HAP-1 (cell line): ENCODE measurements around the gene CNIH1.
A peak's percentile ranks its signal among the peaks of the same experiment; 100 is the strongest.
"Not testable (repeated sequence)": the region's sequence is repeated elsewhere in the genome, so short reads cannot be mapped to it uniquely, and the experiment has no call there.

ENCODE experiments used
- DNase-seq, 2 experiments: peaks; one replicate each; pipeline ENCODE4 v3.0.0-alpha.2; 2016 to 2020; ENCODE audit warnings: low spot score in 2 of 2
- H3K27me3 ChIP-seq: fragments of 250-450 bp; sonication (Bioruptor Pico); 2 replicates; pipeline ENCODE4 v1.5.1; 2020; ENCODE audit warnings: low read depth, mild to moderate bottlenecking, moderate library complexity
- H3K36me3 ChIP-seq: fragments of 250-450 bp; sonication (Bioruptor Pico); replicated peaks from 2 replicates; pipeline ENCODE4 v1.5.1; 2020; ENCODE audit warnings: mild to moderate bottlenecking
- H3K4me1 ChIP-seq: fragments of 250-450 bp; sonication (Bioruptor Pico); 2 replicates; pipeline ENCODE4 v1.5.1; 2020; ENCODE audit warnings: mild to moderate bottlenecking
- H3K4me3 ChIP-seq: fragments of 250-450 bp; sonication (Bioruptor Pico); 2 replicates; pipeline ENCODE4 v1.5.1; 2020; ENCODE audit warnings: mild to moderate bottlenecking, moderate library complexity
- H3K9me3 ChIP-seq: fragments of 250-450 bp; sonication (Bioruptor Pico); 2 replicates; pipeline ENCODE4 v1.5.1; 2020; ENCODE audit warnings: mild to moderate bottlenecking, moderate library complexity
- in situ Hi-C: fragments of 300-500 bp; cut with MboI; formaldehyde crosslinking; loops from 3 replicates; pipeline ENCODE4 v1.14.3; 2020; ENCODE audit warnings: low sequenced_read_pairs, inconsistent platforms, mixed read lengths

The CNIH1 gene

GRCh38 chr14:54435500-54435981 lies 5.6 kb downstream of the CNIH1 start:
- DNase-seq, result no peak
- Histone ChIP-seq H3K4me3 (no peak overlapping the region), H3K36me3 (peaks cover 21% of the 10 kb centered on the region), H3K27me3 (no peaks in the 10 kb centered on the region), H3K9me3 (no peaks in the 10 kb centered on the region), H3K4me1 (peaks cover 14% of the 10 kb centered on the region)
- in situ Hi-C loops, result no loop called here

GRCh38 chr14:54428527-54428926 lies 12.6 kb downstream of the CNIH1 start:
- H3K36me3 ChIP-seq, result peaks cover 63% of the 10 kb centered on the region
- in situ Hi-C loops, result no loop called here
- DNase-seq, result no peak

GRCh38 chr14:54427871-54428270 lies 13.3 kb downstream of the CNIH1 start:
- in situ Hi-C loops, result no loop called here
- Histone ChIP-seq H3K4me1 (0 out of 2 replicates have a peak, but pooled peaks cover 3% of the 10 kb centered on the region), H3K9me3 (no peaks in the 10 kb centered on the region), H3K4me3 (no peak overlapping the region), H3K36me3 (peaks cover 59% of the 10 kb centered on the region), H3K27me3 (no peaks in the 10 kb centered on the region)
- no peak for DNase-seq

More at GRCh38 chr14:54428527-54428926, 12.6 kb downstream of the CNIH1 start:
- H3K27me3 ChIP-seq, result no peaks in the 10 kb centered on the region
- H3K4me1 ChIP-seq, result 0 out of 2 replicates have a peak, but pooled peaks cover 3% of the 10 kb centered on the region
- H3K9me3 ChIP-seq, result no peaks in the 10 kb centered on the region
- H3K4me3 ChIP-seq, result no peak overlapping the region

- Histone ChIP-seq H3K36me3 (peaks cover 54% of the 10 kb centered on the region), H3K27me3 (no peaks in the 10 kb centered on the region), H3K4me3 (no peak overlapping the region), H3K9me3 (no peaks in the 10 kb centered on the region), H3K4me1 (peaks cover 3% of the 10 kb centered on the region; the same call in 1 of the 2 replicates)
- DNase-seq, result no peak
- in situ Hi-C loops, result no loop called here
These were observed 15.5 kb downstream of the CNIH1 start for GRCh38 chr14:54425537-54426274.

GRCh38 chr14:54425068-54425467 lies 16.1 kb downstream of the CNIH1 start:
- H3K36me3 ChIP-seq, result peaks cover 53% of the 10 kb centered on the region
- no peak for DNase-seq

GRCh38 chr14:54424479-54424901 lies 16.7 kb downstream of the CNIH1 start:
- Histone ChIP-seq H3K36me3 (peaks cover 54% of the 10 kb centered on the region), H3K4me1 (peaks cover 5% of the 10 kb centered on the region; the same call in 1 of the 2 replicates), H3K4me3 (no peak overlapping the region), H3K27me3 (no peaks in the 10 kb centered on the region), H3K9me3 (no peaks in the 10 kb centered on the region)
- in situ Hi-C loops, result no loop called here
- no peak for DNase-seq

More at GRCh38 chr14:54425068-54425467, 16.1 kb downstream of the CNIH1 start:
- H3K27me3 ChIP-seq, result no peaks in the 10 kb centered on the region
- no peaks in the 10 kb centered on the region for H3K9me3 ChIP-seq
- in situ Hi-C loops, result no loop called here
- no peak overlapping the region for H3K4me3 ChIP-seq
- H3K4me1 ChIP-seq, result peaks cover 5% of the 10 kb centered on the region; the same call in 1 of the 2 replicates

- in situ Hi-C loops, result no loop called here
- H3K4me1 ChIP-seq, result peaks cover 5% of the 10 kb centered on the region; the same call in 1 of the 2 replicates
- H3K27me3 ChIP-seq, result no peaks in the 10 kb centered on the region
- no peak overlapping the region for H3K4me3 ChIP-seq
- DNase-seq, result no peak
- peaks cover 49% of the 10 kb centered on the region for H3K36me3 ChIP-seq
- no peaks in the 10 kb centered on the region for H3K9me3 ChIP-seq
These were observed 17.2 kb downstream of the CNIH1 start for GRCh38 chr14:54423991-54424390.

GRCh38 chr14:54420478-54421142 lies 20.6 kb downstream of the CNIH1 start:
- DNase-seq, result peak; percentile 50 to 69
- H3K4me3 ChIP-seq, result no peak overlapping the region
- in situ Hi-C loops, result no loop called here
- H3K4me1 ChIP-seq, result peaks cover 5% of the 10 kb centered on the region; the same call in 1 of the 2 replicates
- H3K36me3 ChIP-seq, result peaks cover 46% of the 10 kb centered on the region
- H3K27me3 ChIP-seq, result no peaks in the 10 kb centered on the region
- H3K9me3 ChIP-seq, result no peaks in the 10 kb centered on the region

GRCh38 chr14:54411371-54411770 lies 29.8 kb downstream of the CNIH1 start:
- peaks cover 69% of the 10 kb centered on the region for H3K36me3 ChIP-seq
- no peaks in the 10 kb centered on the region for H3K27me3 ChIP-seq
- H3K4me1 ChIP-seq, result no peaks in the 10 kb centered on the region
- H3K9me3 ChIP-seq, result no peaks in the 10 kb centered on the region
- no peak overlapping the region for H3K4me3 ChIP-seq
- no peak for DNase-seq
- in situ Hi-C loops, result no loop called here

- DNase-seq, result no peak
- H3K36me3 ChIP-seq, result peaks cover 65% of the 10 kb centered on the region
- no peaks in the 10 kb centered on the region for H3K9me3 ChIP-seq
- H3K4me3 ChIP-seq, result no peak overlapping the region
- H3K27me3 ChIP-seq, result no peaks in the 10 kb centered on the region
- in situ Hi-C loops, result no loop called here
- H3K4me1 ChIP-seq, result no peaks in the 10 kb centered on the region
These were observed 31.0 kb downstream of the CNIH1 start for GRCh38 chr14:54410215-54410614.

- H3K4me3 ChIP-seq, H3K27me3 ChIP-seq, in situ Hi-C loops, H3K9me3 ChIP-seq, H3K4me1 ChIP-seq, DNase-seq: not testable (repeated sequence)
- peaks cover 65% of the 10 kb centered on the region for H3K36me3 ChIP-seq
These were observed 37.7 kb downstream of the CNIH1 start for GRCh38 chr14:54403401-54404005.

- peaks cover 10% of the 10 kb centered on the region for H3K4me1 ChIP-seq
- peaks cover 40% of the 10 kb centered on the region for H3K36me3 ChIP-seq
- in situ Hi-C loops, result no loop called here
- H3K4me3 ChIP-seq, result no peak overlapping the region
- H3K9me3 ChIP-seq, result no peaks in the 10 kb centered on the region
- no peaks in the 10 kb centered on the region for H3K27me3 ChIP-seq
- DNase-seq, result no peak
These were observed 41.6 kb downstream of the CNIH1 start for GRCh38 chr14:54399560-54399959.

GRCh38 chr14:54396493-54397335 lies 44.5 kb downstream of the CNIH1 start, which contains the start of gene CDKN3:
CDKN3 (plus strand) TSS chr14:54397007; CDS start chr14:54397069, 62 bp downstream.
- H3K36me3 ChIP-seq, result peaks cover 13% of the 10 kb centered on the region
- no peaks in the 10 kb centered on the region for H3K27me3 ChIP-seq
- H3K4me1 ChIP-seq, result peaks cover 10% of the 10 kb centered on the region
- H3K9me3 ChIP-seq, result no peaks in the 10 kb centered on the region
- H3K4me3 ChIP-seq, result peak within 1 kb of the TSS; percentile 74
- in situ Hi-C loops, result no loop called here
- peak; percentile 97 to 98 for DNase-seq
